SU-DHL-6 (cell line): ENCODE results near the gene TMOD1.

ENCODE experiments used
- EZH2phosphoT487 ChIP-seq: fragments of 200-600 bp; sonication (generic), shearing (Covaris generic); conservative IDR thresholded peaks from 2 replicates; pipeline ENCODE4 v1.6.1; 2018; ENCODE audit warnings: mild to moderate bottlenecking, antibody characterized with exemption, low read length, moderate library complexity, mixed read lengths
- TF ChIP-seq, protein P1 (sequence below): fragments of 200-600 bp; sonication (generic); IDR thresholded peaks from one replicate; pipeline ENCODE4 v1.5.1; 2017; ENCODE audit warnings: antibody characterized with exemption, mild to moderate bottlenecking, low read length, moderate library complexity; ENCODE audit not compliant: insufficient read depth, poor library complexity, severe bottlenecking

DNA sequence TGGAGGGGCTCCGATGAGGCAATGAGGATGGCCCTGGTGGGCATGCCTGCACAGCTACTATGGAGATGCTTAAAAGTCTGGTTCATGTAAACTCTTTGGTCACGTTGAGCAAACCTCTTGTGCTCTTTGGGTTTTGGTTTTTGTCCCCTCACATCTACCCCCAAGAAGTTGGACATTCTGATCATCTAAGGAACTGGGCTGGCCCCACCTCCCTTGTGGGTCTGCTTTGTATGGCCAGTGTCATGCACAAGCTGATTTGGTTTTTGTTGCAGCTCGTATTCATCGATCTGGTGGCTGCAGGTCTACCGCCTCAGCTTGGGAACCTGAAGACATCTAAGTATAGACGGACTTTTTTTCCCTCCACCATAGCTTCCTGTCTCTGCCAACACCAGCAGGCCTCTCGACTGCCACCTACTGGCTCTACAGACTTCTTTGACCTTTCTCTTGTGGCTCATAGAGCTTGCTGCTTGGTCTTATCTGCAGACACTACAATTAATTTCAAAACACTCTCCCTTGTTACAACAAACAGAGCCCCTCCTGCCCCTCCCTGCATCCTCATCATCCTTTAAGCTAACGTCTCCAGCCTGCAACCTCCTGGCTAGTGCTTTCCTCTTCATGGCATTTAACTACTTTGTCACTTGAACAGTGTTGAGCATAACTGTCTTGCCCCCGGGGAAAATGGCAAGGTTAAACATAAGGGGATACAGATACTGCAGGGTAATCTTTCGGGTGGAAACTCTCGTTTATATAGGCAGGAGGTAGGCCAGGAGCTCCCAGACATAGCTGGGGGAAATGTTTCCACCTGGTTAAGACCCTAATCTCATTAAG lies 97.2 kb downstream of the TMOD1 start:
- TF ChIP-seq, protein P1, sequence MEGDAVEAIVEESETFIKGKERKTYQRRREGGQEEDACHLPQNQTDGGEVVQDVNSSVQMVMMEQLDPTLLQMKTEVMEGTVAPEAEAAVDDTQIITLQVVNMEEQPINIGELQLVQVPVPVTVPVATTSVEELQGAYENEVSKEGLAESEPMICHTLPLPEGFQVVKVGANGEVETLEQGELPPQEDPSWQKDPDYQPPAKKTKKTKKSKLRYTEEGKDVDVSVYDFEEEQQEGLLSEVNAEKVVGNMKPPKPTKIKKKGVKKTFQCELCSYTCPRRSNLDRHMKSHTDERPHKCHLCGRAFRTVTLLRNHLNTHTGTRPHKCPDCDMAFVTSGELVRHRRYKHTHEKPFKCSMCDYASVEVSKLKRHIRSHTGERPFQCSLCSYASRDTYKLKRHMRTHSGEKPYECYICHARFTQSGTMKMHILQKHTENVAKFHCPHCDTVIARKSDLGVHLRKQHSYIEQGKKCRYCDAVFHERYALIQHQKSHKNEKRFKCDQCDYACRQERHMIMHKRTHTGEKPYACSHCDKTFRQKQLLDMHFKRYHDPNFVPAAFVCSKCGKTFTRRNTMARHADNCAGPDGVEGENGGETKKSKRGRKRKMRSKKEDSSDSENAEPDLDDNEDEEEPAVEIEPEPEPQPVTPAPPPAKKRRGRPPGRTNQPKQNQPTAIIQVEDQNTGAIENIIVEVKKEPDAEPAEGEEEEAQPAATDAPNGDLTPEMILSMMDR = peak; percentile 67
- no peak for TF ChIP-seq EZH2phosphoT487
